Endothelial cell of umbilical vein (primary cell): ENCODE data around the gene AKAP11. TPM values are rescaled to one million over a fixed set of nuclear protein-coding genes. Genes with fewer than 3 reads are reported as not detected.

Source experiments
- BruUV-seq: library from RNA; stranded (reverse); fragments of 400-500 nt; replicated peaks from 2 replicates; lab custom pipeline; 2021; lab: Mats Ljungman, UMichigan
- CTCF ChIA-PET: fragments of 300-600, 350-600 bp; sonication (Branson Sonifier 250); formaldehyde crosslinking; loops from one replicate; lab custom pipeline; 2021; ENCODE audit warnings: antibody characterized with exemption, inconsistent platforms; lab: Charles Lee
- POLR2A ChIA-PET: fragments of 300-600, 350-600 bp; sonication (Branson Sonifier 250); formaldehyde crosslinking; loops from one replicate; lab custom pipeline; 2021; ENCODE audit warnings: antibody characterized with exemption, inconsistent platforms; lab: Charles Lee
- DNase-seq: peaks from one replicate; pipeline ENCODE4 v3.0.0-alpha.2; 2011; ENCODE audit warnings: low read depth, low spot score
- FAIRE-seq: peaks from 2 replicates; lab custom pipeline; 2011; peaks lifted over from hg19 to GRCh38; lab: Jason Lieb, UNC
- H2AFZ ChIP-seq: 2 replicates; pipeline ENCODE4 v1.6.0; 2012; ENCODE audit warnings: low read depth, low read length, control low read depth, inconsistent platforms
- H3K27ac ChIP-seq: 2 replicates; pipeline ENCODE4 v1.5.1; 2011; ENCODE audit warnings: low read depth, mild to moderate bottlenecking, control low read depth, low read length, moderate library complexity; ENCODE audit not compliant: insufficient read depth
- H3K27me3 ChIP-seq, 2 experiments: 2 replicates each; pipeline versions ENCODE4 v1.6.0 to v1.6.1; 2011; ENCODE audit warnings: low read length in 2 of 2, mixed read lengths in 1 of 2; ENCODE audit not compliant: control insufficient read depth in 2 of 2, insufficient read depth in 2 of 2
- H3K36me3 ChIP-seq, 2 experiments: 2 replicates in 1 of 2; 3 replicates in 1 of 2; pipeline ENCODE4 v1.5.1; 2011; ENCODE audit warnings: low read length in 2 of 2, mild to moderate bottlenecking in 1 of 2, moderate library complexity in 1 of 2; ENCODE audit not compliant: control insufficient read depth in 2 of 2, insufficient read depth in 2 of 2; ENCODE audit errors: extremely low read depth in 1 of 2
- H3K4me1 ChIP-seq: 3 replicates; pipeline ENCODE4 v1.5.1; 2011; ENCODE audit warnings: mild to moderate bottlenecking, low read length; ENCODE audit not compliant: control insufficient read depth, insufficient read depth; ENCODE audit errors: extremely low read depth
- H3K4me2 ChIP-seq: 2 replicates; pipeline ENCODE4 v1.6.1; 2011; ENCODE audit warnings: low read length, control low read depth, mixed read lengths; ENCODE audit not compliant: insufficient read depth
- H3K4me3 ChIP-seq, 3 experiments: fragments of 200-600 bp in 1 of 3; sonication (generic), shearing (Covaris generic) in 1 of 3; replicated peaks in 1 of 3; 2 replicates each; pipeline ENCODE4 v1.5.1; 2011 to 2016; ENCODE audit warnings: control low read depth in 3 of 3, low read length in 3 of 3, mild to moderate bottlenecking in 2 of 3, inconsistent platforms in 1 of 3, low read depth in 1 of 3, moderate library complexity in 1 of 3; ENCODE audit not compliant: insufficient read depth in 1 of 3
- H3K79me2 ChIP-seq: 2 replicates; pipeline ENCODE4 v1.6.0; 2012; ENCODE audit warnings: low read length, inconsistent platforms; ENCODE audit not compliant: control insufficient read depth, insufficient read depth
- H3K9ac ChIP-seq: replicated peaks from 2 replicates; pipeline ENCODE3; 2011; ENCODE audit warnings: low read length, control low read depth; ENCODE audit not compliant: insufficient read depth; ENCODE audit errors: extremely low read depth
- H3K9me1 ChIP-seq: replicated peaks from 3 replicates; pipeline ENCODE4 v1.6.0; 2011; ENCODE audit warnings: mild to moderate bottlenecking, low read length; ENCODE audit not compliant: control insufficient read depth, insufficient read depth; ENCODE audit errors: extremely low read depth
- H3K9me3 ChIP-seq: replicated peaks from 2 replicates; pipeline ENCODE4 v1.5.1; 2012; ENCODE audit warnings: low read length, inconsistent platforms; ENCODE audit not compliant: control insufficient read depth, insufficient read depth
- H4K20me1 ChIP-seq: replicated peaks from 2 replicates; pipeline ENCODE3; 2011; ENCODE audit warnings: mild to moderate bottlenecking, low read length; ENCODE audit not compliant: control insufficient read depth, insufficient read depth; ENCODE audit errors: extremely low read depth
- EZH2 ChIP-seq: IDR thresholded peaks from 2 replicates; pipeline ENCODE4 v1.6.1; 2012; ENCODE audit warnings: borderline replicate concordance, low read depth, mild to moderate bottlenecking, moderate library complexity, low read length, inconsistent platforms; ENCODE audit not compliant: severe bottlenecking
- FOS ChIP-seq: IDR thresholded peaks from 2 replicates; pipeline ENCODE4 v1.6.1; 2011; ENCODE audit warnings: mild to moderate bottlenecking, low read length, moderate library complexity, borderline replicate concordance; ENCODE audit not compliant: insufficient read depth
- GATA2 ChIP-seq: IDR thresholded peaks from 2 replicates; pipeline ENCODE4 v1.7.0; 2011; ENCODE audit warnings: low read depth, mild to moderate bottlenecking, moderate library complexity, mixed read lengths, low read length; ENCODE audit not compliant: insufficient read length, insufficient read depth
- JUN ChIP-seq: IDR thresholded peaks from 2 replicates; pipeline ENCODE4 v1.6.1; 2011; ENCODE audit warnings: borderline replicate concordance, low read depth; ENCODE audit not compliant: insufficient read length, insufficient read depth
- MYC ChIP-seq: IDR thresholded peaks from one replicate; pipeline ENCODE4 v1.6.1; 2011; ENCODE audit warnings: mild to moderate bottlenecking, low read depth, low read length
- POLR2A ChIP-seq: IDR thresholded peaks from 2 replicates; pipeline ENCODE4 v1.6.1; 2012; ENCODE audit warnings: low read depth, mild to moderate bottlenecking, control low read depth, low read length
- POLR2AphosphoS5 ChIP-seq: IDR thresholded peaks from 2 replicates; pipeline ENCODE4 v1.6.1; 2012; ENCODE audit warnings: low read depth, mild to moderate bottlenecking, control low read depth, low read length, moderate library complexity; ENCODE audit not compliant: insufficient read depth
- dilution Hi-C: fragments of 300-500 bp; cut with MboI; formaldehyde crosslinking; loops from one replicate; pipeline ENCODE4 v1.15.0; 2019; ENCODE audit warnings: low sequenced_read_pairs; ENCODE audit not compliant: extremely low pct_ligation_motif_present
- intact Hi-C: fragments of 100-400 bp; cut with micrococcal nuclease; formaldehyde crosslinking; loops from one replicate; pipeline ENCODE4 v1.10.0; 2022
- polyA plus RNA-seq, 4 experiments: library from polyadenylated mRNA; depleted of rRNA in 3 of 4; stranded (reverse) in 3 of 4; unstranded in 1 of 4; fragments of >200 nt; gene quantifications; 2 replicates each; pipeline versions ENCODE4 v1.2.1 to v1.2.3, GENCODE V29; 2011 to 2012; ENCODE audit warnings: missing spikeins in 1 of 4
- total RNA-seq: library from RNA; stranded (reverse); gene quantifications from 2 replicates; pipeline ENCODE4 v1.2.3, GENCODE V29; 2021
- TF ChIP-seq, protein P1 (sequence below): IDR thresholded peaks from 2 replicates; pipeline ENCODE4 v1.6.1; 2011; ENCODE audit not compliant: insufficient read depth, insufficient read length
- TF ChIP-seq, protein P2 (sequence below), 2 donors: IDR thresholded peaks; 1 replicate in 1 of 2; 2 replicates in 1 of 2; pipeline ENCODE4 v1.5.1; 2011; ENCODE audit warnings: low read length in 2 of 2, mild to moderate bottlenecking in 2 of 2, moderate library complexity in 2 of 2, control low read depth in 1 of 2, inconsistent platforms in 1 of 2, low read depth in 1 of 2; ENCODE audit not compliant: insufficient read depth in 1 of 2; ENCODE audit errors: extremely low read depth in 1 of 2

The AKAP11 gene
- total and polyA plus RNA-seq, 2 donors (not counting 3 experiments of a cell fraction or from before 2014, with no cell fraction given), result 4.9 to 20.2 TPM

DNA sequence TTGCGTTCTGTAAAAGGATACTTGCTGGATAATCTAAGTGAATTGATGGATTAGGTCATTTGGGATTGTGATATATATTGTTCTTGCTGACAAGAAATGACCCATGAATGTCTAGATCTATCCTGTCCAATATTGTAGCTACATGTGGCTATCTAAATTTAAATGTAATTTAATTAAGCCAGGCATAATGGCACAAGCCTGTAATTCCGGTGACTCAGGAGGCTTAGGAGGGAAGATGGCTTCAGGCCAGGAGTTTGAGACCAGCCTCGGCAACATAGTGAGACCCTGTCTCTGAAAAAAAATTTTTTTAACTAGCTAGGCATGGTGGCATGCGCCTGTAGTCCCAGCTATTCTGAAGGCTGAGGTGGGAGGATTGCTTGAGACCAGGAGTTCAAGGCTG is 39.3 kb upstream of the AKAP11 start:
- Histone ChIP-seq H3K4me1 (no peaks in the 10 kb centered on the region), H3K9me1 (peaks cover 3% of the 10 kb centered on the region), H3K27ac (no peak overlapping the region), H3K4me2 (no peak overlapping the region), H3K4me3 (no peak overlapping the region), H3K9ac (no peak overlapping the region), H2AFZ (no peak overlapping the region), H3K36me3 (peaks cover 0 to 5% of the 10 kb centered on the region in 2 experiments), H3K79me2 (no peaks in the 10 kb centered on the region), H4K20me1 (no peaks in the 10 kb centered on the region), H3K27me3 (no peaks in the 10 kb centered on the region), H3K9me3 (no peaks in the 10 kb centered on the region)
- no TSS peak for BruUV-seq
- TF ChIP-seq POLR2A (no peak), MYC (no peak), FOS (no peak), JUN (no peak), GATA2 (no peak), POLR2AphosphoS5 (no peak), EZH2 (no peak)
- TF ChIP-seq, protein P1, sequence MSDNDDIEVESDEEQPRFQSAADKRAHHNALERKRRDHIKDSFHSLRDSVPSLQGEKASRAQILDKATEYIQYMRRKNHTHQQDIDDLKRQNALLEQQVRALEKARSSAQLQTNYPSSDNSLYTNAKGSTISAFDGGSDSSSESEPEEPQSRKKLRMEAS, result no peak
- TF ChIP-seq, protein P2, sequence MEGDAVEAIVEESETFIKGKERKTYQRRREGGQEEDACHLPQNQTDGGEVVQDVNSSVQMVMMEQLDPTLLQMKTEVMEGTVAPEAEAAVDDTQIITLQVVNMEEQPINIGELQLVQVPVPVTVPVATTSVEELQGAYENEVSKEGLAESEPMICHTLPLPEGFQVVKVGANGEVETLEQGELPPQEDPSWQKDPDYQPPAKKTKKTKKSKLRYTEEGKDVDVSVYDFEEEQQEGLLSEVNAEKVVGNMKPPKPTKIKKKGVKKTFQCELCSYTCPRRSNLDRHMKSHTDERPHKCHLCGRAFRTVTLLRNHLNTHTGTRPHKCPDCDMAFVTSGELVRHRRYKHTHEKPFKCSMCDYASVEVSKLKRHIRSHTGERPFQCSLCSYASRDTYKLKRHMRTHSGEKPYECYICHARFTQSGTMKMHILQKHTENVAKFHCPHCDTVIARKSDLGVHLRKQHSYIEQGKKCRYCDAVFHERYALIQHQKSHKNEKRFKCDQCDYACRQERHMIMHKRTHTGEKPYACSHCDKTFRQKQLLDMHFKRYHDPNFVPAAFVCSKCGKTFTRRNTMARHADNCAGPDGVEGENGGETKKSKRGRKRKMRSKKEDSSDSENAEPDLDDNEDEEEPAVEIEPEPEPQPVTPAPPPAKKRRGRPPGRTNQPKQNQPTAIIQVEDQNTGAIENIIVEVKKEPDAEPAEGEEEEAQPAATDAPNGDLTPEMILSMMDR (IDR thresholded peaks at IDR 0.05; ENCODE audit: extremely low read depth in 1 of 2, insufficient read depth in 1 of 2, low read depth in 1 of 2, low read length in 2 of 2), result no peak
- ChIA-PET POLR2A (no interaction called here), CTCF (no interaction called here)
- DNase-seq, result no peak
- intact Hi-C loops (no loop called here), dilution Hi-C loops (no loop called here)
- no peak for FAIRE-seq
